MCF 10A (cell line): Measurements from ENCODE around the gene SLAMF9. TPM values are rescaled to one million over a fixed set of nuclear protein-coding genes. Genes with fewer than 3 reads are reported as not detected.

Source experiments
- BruUV-seq: library from RNA; stranded (reverse); fragments of 400-500 nt; replicated peaks from 2 replicates; lab custom pipeline; 2021; lab: Mats Ljungman, UMichigan
- CTCF ChIA-PET: fragments of 300-600 bp; sonication (Branson Sonifier 250); formaldehyde crosslinking; extraction: SDS; loops from one replicate; lab custom pipeline; 2021; ENCODE audit warnings: antibody characterized with exemption, inconsistent platforms; lab: Yijun Ruan, JAX
- POLR2A ChIA-PET: fragments of 300-600, 350-650 bp; sonication (Branson Sonifier 250); formaldehyde crosslinking; extraction: SDS; loops from one replicate; lab custom pipeline; 2020; ENCODE audit warnings: antibody characterized with exemption, inconsistent platforms; lab: Yijun Ruan, JAX
- DNase-seq: peaks from one replicate; pipeline ENCODE4 v3.0.0-alpha.2; 2018; ENCODE audit not compliant: unreplicated experiment
- H3K27ac Mint-ChIP-seq: one replicate; pipeline ENCODE4 v1.8.0; 2022; ENCODE audit warnings: mild to moderate bottlenecking, low read depth, mixed read lengths; ENCODE audit not compliant: unreplicated experiment
- H3K27me3 Mint-ChIP-seq: one replicate; pipeline ENCODE4 v1.8.0; 2022; ENCODE audit warnings: mixed read lengths; ENCODE audit not compliant: insufficient read depth, unreplicated experiment
- H3K36me3 Mint-ChIP-seq: one replicate; pipeline ENCODE4 v1.8.0; 2022; ENCODE audit warnings: mild to moderate bottlenecking, moderate library complexity, mixed read lengths; ENCODE audit not compliant: insufficient read depth, unreplicated experiment
- H3K4me1 Mint-ChIP-seq: one replicate; pipeline ENCODE4 v1.8.0; 2022; ENCODE audit warnings: mixed read lengths; ENCODE audit not compliant: insufficient read depth, unreplicated experiment
- H3K4me3 Mint-ChIP-seq: one replicate; pipeline ENCODE4 v1.8.0; 2022; ENCODE audit warnings: mild to moderate bottlenecking, moderate library complexity, mixed read lengths; ENCODE audit not compliant: unreplicated experiment
- H3K9me3 Mint-ChIP-seq: one replicate; pipeline ENCODE4 v1.8.0; 2022; ENCODE audit warnings: mixed read lengths; ENCODE audit not compliant: unreplicated experiment
- intact Hi-C: fragments of 100-400 bp; cut with micrococcal nuclease; formaldehyde crosslinking; loops from 2 replicates; pipeline ENCODE4 v1.14.1; 2022
- total RNA-seq: library from RNA; stranded (reverse); gene quantifications from 2 replicates; pipeline ENCODE4 v1.2.3, GENCODE V29; 2022
- TF ChIP-seq, protein P1 (sequence below): fragments of 200-600 bp; IDR thresholded peaks from one replicate; pipeline ENCODE4 v1.8.0; 2022; ENCODE audit warnings: antibody characterized with exemption, mild to moderate bottlenecking; ENCODE audit not compliant: unreplicated experiment

The SLAMF9 gene
- total RNA-seq, 1 experiment from 2014 or later = not detected

- H3K4me1 Mint-ChIP-seq = peaks cover 63% of the 10 kb centered on the region
- peaks cover 56% of the 10 kb centered on the region for H3K36me3 Mint-ChIP-seq
- peak overlapping the region; percentile 39 for H3K27ac Mint-ChIP-seq
- BruUV-seq = no TSS peak
- ChIA-PET POLR2A (interaction anchor here (1.0 to 1.5 kb wide), 2 partner anchors 7 to 9 kb away, joined by 4 to 6 read pairs; partner anchors contain the start of gene TAGLN2), CTCF (interaction anchor here (0.6 to 52.4 kb wide), 22 partner anchors 7 to 804 kb away, joined by 3 to 1675 read pairs (median 4); partner anchors contain the start of genes IGSF9 and TAGLN2)
- H3K9me3 Mint-ChIP-seq = no peaks in the 10 kb centered on the region
- peak; percentile 67 for DNase-seq
- H3K4me3 Mint-ChIP-seq = no peak overlapping the region
- H3K27me3 Mint-ChIP-seq = no peaks in the 10 kb centered on the region
- TF ChIP-seq, protein P1, sequence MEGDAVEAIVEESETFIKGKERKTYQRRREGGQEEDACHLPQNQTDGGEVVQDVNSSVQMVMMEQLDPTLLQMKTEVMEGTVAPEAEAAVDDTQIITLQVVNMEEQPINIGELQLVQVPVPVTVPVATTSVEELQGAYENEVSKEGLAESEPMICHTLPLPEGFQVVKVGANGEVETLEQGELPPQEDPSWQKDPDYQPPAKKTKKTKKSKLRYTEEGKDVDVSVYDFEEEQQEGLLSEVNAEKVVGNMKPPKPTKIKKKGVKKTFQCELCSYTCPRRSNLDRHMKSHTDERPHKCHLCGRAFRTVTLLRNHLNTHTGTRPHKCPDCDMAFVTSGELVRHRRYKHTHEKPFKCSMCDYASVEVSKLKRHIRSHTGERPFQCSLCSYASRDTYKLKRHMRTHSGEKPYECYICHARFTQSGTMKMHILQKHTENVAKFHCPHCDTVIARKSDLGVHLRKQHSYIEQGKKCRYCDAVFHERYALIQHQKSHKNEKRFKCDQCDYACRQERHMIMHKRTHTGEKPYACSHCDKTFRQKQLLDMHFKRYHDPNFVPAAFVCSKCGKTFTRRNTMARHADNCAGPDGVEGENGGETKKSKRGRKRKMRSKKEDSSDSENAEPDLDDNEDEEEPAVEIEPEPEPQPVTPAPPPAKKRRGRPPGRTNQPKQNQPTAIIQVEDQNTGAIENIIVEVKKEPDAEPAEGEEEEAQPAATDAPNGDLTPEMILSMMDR = no peak
- intact Hi-C loops = no loop called here
Observed at GRCh38 chr1:159916242-159917051, 37.6 kb downstream of the SLAMF9 start.

DNA sequence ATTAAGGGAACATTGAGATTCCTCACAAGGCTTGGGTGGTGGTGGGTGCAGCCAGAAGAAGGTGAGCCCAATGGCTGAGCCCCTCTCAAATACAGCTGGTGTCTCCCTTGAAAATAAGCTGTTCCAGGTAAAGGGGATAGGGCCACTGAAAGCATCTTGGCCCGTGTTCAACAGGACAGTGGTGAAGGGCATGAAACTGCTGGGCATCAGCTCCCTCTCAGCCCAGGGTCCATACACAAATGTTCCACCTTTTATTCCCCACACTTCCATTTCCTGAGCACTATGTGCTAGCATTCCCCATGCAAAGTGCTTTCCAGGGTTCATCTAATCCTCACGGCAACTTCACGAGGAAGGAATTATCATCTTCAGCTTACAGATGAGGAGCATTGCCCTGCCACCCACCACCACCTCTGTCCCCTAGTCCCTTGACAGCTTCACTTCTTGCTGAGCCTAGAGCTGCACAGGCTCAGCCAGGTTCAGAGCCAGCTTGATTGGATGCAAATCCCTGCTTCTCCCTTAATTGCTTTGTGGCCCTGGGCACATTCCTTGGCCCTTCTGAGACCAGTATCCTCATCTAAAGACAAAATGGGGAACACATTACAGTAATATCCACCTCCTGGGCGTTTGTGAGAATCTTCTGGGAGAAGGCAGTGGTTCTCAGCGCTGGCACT, 38.3 kb downstream of the SLAMF9 start:
- Mint-ChIP-seq H3K36me3 (peaks cover 49% of the 10 kb centered on the region), H3K27me3 (no peaks in the 10 kb centered on the region), H3K4me1 (peaks cover 58% of the 10 kb centered on the region), H3K4me3 (no peak overlapping the region), H3K27ac (peak overlapping the region; percentile 39), H3K9me3 (no peaks in the 10 kb centered on the region)
- DNase-seq = no peak
- ChIA-PET CTCF (interaction anchor here (0.5 to 52.4 kb wide), 24 partner anchors 8 to 1250 kb away, joined by 3 to 1675 read pairs (median 3); partner anchors contain the start of genes IGSF9, PPOX and TAGLN2), POLR2A (interaction anchor here (1.0 to 1.5 kb wide), 2 partner anchors 8 to 9 kb away, joined by 4 to 6 read pairs; partner anchors contain the start of gene TAGLN2)
- no TSS peak for BruUV-seq
- intact Hi-C loops = no loop called here
- TF ChIP-seq, protein P1 = no peak

DNA sequence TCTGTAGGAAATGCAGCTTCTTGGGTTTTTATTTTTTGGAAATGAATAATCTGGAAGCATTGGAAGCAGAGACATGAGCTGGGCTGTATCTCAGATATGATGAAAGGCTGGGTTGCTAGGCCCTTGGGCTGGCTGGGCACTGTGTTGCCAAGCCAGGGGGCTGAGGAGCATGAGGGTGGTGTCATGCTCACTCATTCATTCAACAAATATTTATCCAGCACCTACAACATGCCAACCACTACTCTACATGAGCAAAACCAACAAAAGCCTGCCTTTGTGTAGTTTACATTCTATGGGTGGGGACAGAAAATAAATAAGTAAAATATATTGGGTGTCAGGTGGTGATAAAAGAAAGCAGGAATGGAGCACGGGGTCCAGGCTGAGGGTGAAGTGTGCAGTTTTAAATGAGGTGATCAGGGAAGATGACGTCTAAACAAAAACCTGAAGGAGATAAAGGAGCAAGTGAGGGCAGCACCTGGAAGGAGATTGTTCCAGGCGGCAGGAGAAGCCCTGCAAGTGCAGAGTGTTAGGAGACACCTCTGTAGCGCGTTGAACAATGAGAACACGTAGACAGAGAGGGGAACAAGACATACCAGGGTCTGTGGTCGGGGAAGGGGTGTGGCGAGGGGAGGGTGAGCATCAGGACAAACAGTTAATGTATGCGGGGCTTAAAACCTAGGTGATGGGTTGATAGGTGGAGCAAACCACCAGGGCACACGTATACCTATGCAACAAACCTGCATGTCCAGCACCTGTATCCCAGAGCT, 39.6 kb downstream of the SLAMF9 start:
- CTCF ChIA-PET = interaction anchor here (0.6 to 52.4 kb wide), 7 partner anchors 9 to 698 kb away, joined by 3 to 1675 read pairs (median 6); no protein-coding TSS in a partner anchor

More for the DNA sequence above, 39.6 kb downstream of the SLAMF9 start:
- POLR2A ChIA-PET = interaction anchor here (0.9 to 1.0 kb wide), 2 partner anchors 9 to 11 kb away, joined by 4 read pairs; partner anchors contain the start of gene TAGLN2
- TF ChIP-seq, protein P1 = no peak
- peaks cover 54% of the 10 kb centered on the region for H3K4me1 Mint-ChIP-seq
- intact Hi-C loops = no loop called here
- peaks cover 36% of the 10 kb centered on the region for H3K36me3 Mint-ChIP-seq
- DNase-seq = no peak
- no peaks in the 10 kb centered on the region for H3K27me3 Mint-ChIP-seq
- no peak overlapping the region for H3K27ac Mint-ChIP-seq
- no peak overlapping the region for H3K4me3 Mint-ChIP-seq
- H3K9me3 Mint-ChIP-seq = no peaks in the 10 kb centered on the region
- BruUV-seq = no TSS peak
